H54 (cell line): ENCODE measurements around the gene NMUR1.

ENCODE experiments used
- DNase-seq: peaks from one replicate; pipeline ENCODE4 v3.0.0; 2011; ENCODE audit warnings: low spot score, mixed read lengths; ENCODE audit not compliant: insufficient read length
- FAIRE-seq: peaks from 3 replicates; lab custom pipeline; 2011; peaks lifted over from hg19 to GRCh38; lab: Jason Lieb, UNC
- POLR2A ChIP-seq: IDR thresholded peaks from 2 replicates; pipeline ENCODE4 v1.6.1; 2011; ENCODE audit warnings: low read depth, mild to moderate bottlenecking, low read length

Gene NMUR1

DNA sequence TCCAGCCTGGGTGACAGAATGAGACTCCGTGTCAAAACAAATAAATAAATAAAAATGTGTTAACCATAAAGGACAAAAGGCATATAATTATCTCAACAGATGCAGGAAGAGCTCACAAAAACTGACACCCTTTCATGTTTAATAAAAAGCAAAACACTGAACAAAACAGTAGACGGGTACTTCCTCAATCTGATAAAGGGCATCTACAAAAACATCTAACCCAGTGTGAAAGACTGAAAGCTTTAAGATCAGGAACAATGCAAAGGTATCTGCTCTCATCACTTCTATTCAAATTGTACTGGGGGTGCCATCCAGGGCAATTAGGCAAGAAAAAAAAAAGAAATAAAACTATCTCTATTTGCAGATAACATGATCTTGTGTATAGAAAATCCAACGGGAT lies 54.3 kb downstream of the NMUR1 start:
- TF ChIP-seq POLR2A = no peak
- no peak for DNase-seq
- no peak for FAIRE-seq
